ENCODE data around the gene FILIP1L.

DNA sequence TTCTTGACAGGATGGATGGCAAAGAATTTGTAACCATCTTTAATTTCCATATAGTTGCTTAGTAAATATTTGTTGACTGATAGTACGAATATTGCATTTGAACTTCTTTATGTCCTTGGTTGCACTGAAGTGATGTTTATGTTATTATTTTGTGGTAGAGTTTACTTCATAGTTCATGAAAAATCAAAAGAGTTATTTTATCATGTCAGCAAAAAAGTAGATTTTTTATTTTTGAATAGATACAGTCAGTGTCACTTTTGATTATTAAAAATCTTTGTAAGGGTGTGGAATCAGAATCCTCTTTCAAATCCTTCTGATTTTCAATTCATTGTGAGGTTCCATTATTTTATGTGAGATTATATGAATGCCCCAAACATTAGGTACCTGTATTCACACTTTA is 35.0 kb downstream of the FILIP1L start:
- TF ChIP-seq GATA2 (IDR thresholded peaks at IDR 0.05; ENCODE audit: low read depth, low read length) (no peak), GATA3 (IDR thresholded peaks at IDR 0.05; ENCODE audit: low read depth, low read length) (no peak)

Data from SH-SY5Y (cell line).